Activated naive CD4-positive, alpha-beta T cell treated with anti-CD3 and anti-CD28 coated beads, Interleukin-2, amount 10 ng/mL, durations not matched to agents 7 days and 5 days (primary cell): ENCODE measurements around the gene MIPOL1.
"Not testable (repeated sequence)": the region's sequence is repeated elsewhere in the genome, so short reads cannot be mapped to it uniquely, and the experiment has no call there.

Experiments used
- CTCF ChIA-PET: fragments of 350-600 bp; sonication (Branson Sonifier 250); formaldehyde crosslinking; loops from one replicate; lab custom pipeline; 2021; ENCODE audit warnings: antibody characterized with exemption; lab: Charles Lee
- DNase-seq: peaks from one replicate; pipeline ENCODE4 v3.0.0-alpha.2; 2020
- H3K27ac Mint-ChIP-seq: one replicate; pipeline ENCODE4 v1.8.0; 2021; ENCODE audit warnings: mild to moderate bottlenecking, moderate library complexity, mixed read lengths
- H3K27me3 Mint-ChIP-seq: one replicate; pipeline ENCODE4 v1.8.0; 2021; ENCODE audit warnings: mild to moderate bottlenecking, mixed read lengths
- H3K36me3 Mint-ChIP-seq: one replicate; pipeline ENCODE4 v1.8.0; 2021; ENCODE audit warnings: mixed read lengths
- H3K4me1 Mint-ChIP-seq: one replicate; pipeline ENCODE4 v1.8.0; 2021; ENCODE audit warnings: mixed read lengths
- H3K4me3 Mint-ChIP-seq: one replicate; pipeline ENCODE4 v1.8.0; 2021; ENCODE audit warnings: mild to moderate bottlenecking, moderate library complexity, mixed read lengths
- H3K9me3 Mint-ChIP-seq: one replicate; pipeline ENCODE4 v1.8.0; 2021; ENCODE audit warnings: mixed read lengths

The MIPOL1 gene

GRCh38 chr14:37263656-37264236 lies 66.0 kb downstream of the MIPOL1 start:
- DNase-seq: no peak
- H3K27me3 Mint-ChIP-seq: no peaks in the 10 kb centered on the region
- no peak overlapping the region for H3K27ac Mint-ChIP-seq
- CTCF ChIA-PET: no interaction called here
- no peaks in the 10 kb centered on the region for H3K4me1 Mint-ChIP-seq
- H3K4me3 Mint-ChIP-seq: no peak overlapping the region
- H3K36me3 Mint-ChIP-seq: no peaks in the 10 kb centered on the region
- no peaks in the 10 kb centered on the region for H3K9me3 Mint-ChIP-seq

- Mint-ChIP-seq H3K9me3 (no peaks in the 10 kb centered on the region), H3K36me3 (no peaks in the 10 kb centered on the region), H3K4me1 (no peaks in the 10 kb centered on the region), H3K4me3 (no peak overlapping the region), H3K27me3 (no peaks in the 10 kb centered on the region), H3K27ac (no peak overlapping the region)
- CTCF ChIA-PET: no interaction called here
- no peak for DNase-seq
Observed at GRCh38 chr14:37268788-37269187, 71.1 kb downstream of the MIPOL1 start.

GRCh38 chr14:37270629-37271028 lies 72.9 kb downstream of the MIPOL1 start:
- Mint-ChIP-seq H3K4me3 (no peak overlapping the region), H3K4me1 (no peaks in the 10 kb centered on the region), H3K27me3 (no peaks in the 10 kb centered on the region), H3K36me3 (no peaks in the 10 kb centered on the region), H3K27ac (no peak overlapping the region), H3K9me3 (no peaks in the 10 kb centered on the region)
- CTCF ChIA-PET: no interaction called here
- no peak for DNase-seq

- Mint-ChIP-seq H3K9me3 (no peaks in the 10 kb centered on the region), H3K27me3 (no peaks in the 10 kb centered on the region), H3K4me3 (no peak overlapping the region), H3K27ac (no peak overlapping the region), H3K36me3 (no peaks in the 10 kb centered on the region), H3K4me1 (no peaks in the 10 kb centered on the region)
- DNase-seq: no peak
- CTCF ChIA-PET: no interaction called here
Observed at GRCh38 chr14:37272569-37272968, 74.8 kb downstream of the MIPOL1 start.

- Mint-ChIP-seq H3K4me1 (no peaks in the 10 kb centered on the region), H3K4me3 (no peak overlapping the region), H3K27ac (no peak overlapping the region), H3K9me3 (no peaks in the 10 kb centered on the region), H3K36me3 (no peaks in the 10 kb centered on the region), H3K27me3 (no peaks in the 10 kb centered on the region)
- DNase-seq: no peak
- CTCF ChIA-PET: no interaction called here
Observed at GRCh38 chr14:37274652-37275051, 76.9 kb downstream of the MIPOL1 start.

GRCh38 chr14:37275963-37276362 lies 78.2 kb downstream of the MIPOL1 start:
- Mint-ChIP-seq H3K4me3 (no peak overlapping the region), H3K27me3 (no peaks in the 10 kb centered on the region), H3K27ac (no peak overlapping the region), H3K9me3 (no peaks in the 10 kb centered on the region), H3K4me1 (no peaks in the 10 kb centered on the region), H3K36me3 (no peaks in the 10 kb centered on the region)
- CTCF ChIA-PET: no interaction called here
- DNase-seq: no peak

GRCh38 chr14:37278636-37279538 lies 81.2 kb downstream of the MIPOL1 start:
- no peak for DNase-seq
- CTCF ChIA-PET: no interaction called here
- Mint-ChIP-seq H3K27me3 (no peaks in the 10 kb centered on the region), H3K27ac (no peak overlapping the region), H3K36me3 (no peaks in the 10 kb centered on the region), H3K9me3 (peaks cover 1% of the 10 kb centered on the region), H3K4me3 (no peak overlapping the region), H3K4me1 (no peaks in the 10 kb centered on the region)

- DNase-seq: no peak
- Mint-ChIP-seq H3K9me3 (peaks cover 1% of the 10 kb centered on the region), H3K27ac (no peak overlapping the region), H3K4me1 (no peaks in the 10 kb centered on the region), H3K36me3 (no peaks in the 10 kb centered on the region), H3K4me3 (no peak overlapping the region), H3K27me3 (no peaks in the 10 kb centered on the region)
- CTCF ChIA-PET: no interaction called here
Observed at GRCh38 chr14:37279818-37280217, 82.1 kb downstream of the MIPOL1 start.

- Mint-ChIP-seq H3K27ac (no peak overlapping the region), H3K36me3 (no peaks in the 10 kb centered on the region)
- CTCF ChIA-PET: no interaction called here
Observed at GRCh38 chr14:37284760-37285159, 87.0 kb downstream of the MIPOL1 start.

GRCh38 chr14:37285220-37285619 lies 87.5 kb downstream of the MIPOL1 start:
- no peak for DNase-seq
- Mint-ChIP-seq H3K9me3 (peaks cover 1% of the 10 kb centered on the region), H3K36me3 (no peaks in the 10 kb centered on the region), H3K27me3 (no peaks in the 10 kb centered on the region), H3K4me3 (no peak overlapping the region), H3K27ac (no peak overlapping the region), H3K4me1 (no peaks in the 10 kb centered on the region)
- CTCF ChIA-PET: no interaction called here

More at GRCh38 chr14:37284760-37285159, 87.0 kb downstream of the MIPOL1 start:
- H3K4me3 Mint-ChIP-seq: no peak overlapping the region
- no peak for DNase-seq
- no peaks in the 10 kb centered on the region for H3K4me1 Mint-ChIP-seq
- no peaks in the 10 kb centered on the region for H3K27me3 Mint-ChIP-seq
- H3K9me3 Mint-ChIP-seq: peaks cover 1% of the 10 kb centered on the region

- no peak overlapping the region for H3K4me3 Mint-ChIP-seq
- H3K4me1 Mint-ChIP-seq: no peaks in the 10 kb centered on the region
- CTCF ChIA-PET: interaction anchor here (0.5 kb wide), 1 partner anchor 16 kb away, joined by 5 read pairs; no protein-coding TSS in a partner anchor
- H3K9me3 Mint-ChIP-seq: peaks cover 6% of the 10 kb centered on the region
- no peak for DNase-seq
- no peaks in the 10 kb centered on the region for H3K36me3 Mint-ChIP-seq
- no peak overlapping the region for H3K27ac Mint-ChIP-seq
- H3K27me3 Mint-ChIP-seq: no peaks in the 10 kb centered on the region
Observed at GRCh38 chr14:37289688-37290087, 92.0 kb downstream of the MIPOL1 start.

- H3K4me3 Mint-ChIP-seq, H3K27me3 Mint-ChIP-seq, H3K4me1 Mint-ChIP-seq, H3K36me3 Mint-ChIP-seq, H3K27ac Mint-ChIP-seq, H3K9me3 Mint-ChIP-seq, DNase-seq, CTCF ChIA-PET: not testable (repeated sequence)
Observed at GRCh38 chr14:37295262-37295661, 97.5 kb downstream of the MIPOL1 start.

- CTCF ChIA-PET: no interaction called here
- H3K9me3 Mint-ChIP-seq: peaks cover 2% of the 10 kb centered on the region
Observed at GRCh38 chr14:37311252-37311651, 113.5 kb downstream of the MIPOL1 start.

GRCh38 chr14:37318938-37319337 lies 121.2 kb downstream of the MIPOL1 start:
- CTCF ChIA-PET: no interaction called here

More at GRCh38 chr14:37311252-37311651, 113.5 kb downstream of the MIPOL1 start:
- H3K27me3 Mint-ChIP-seq: no peaks in the 10 kb centered on the region
- H3K27ac Mint-ChIP-seq: no peak overlapping the region
- H3K4me1 Mint-ChIP-seq: no peaks in the 10 kb centered on the region
- no peaks in the 10 kb centered on the region for H3K36me3 Mint-ChIP-seq
- H3K4me3 Mint-ChIP-seq: no peak overlapping the region
- no peak for DNase-seq

GRCh38 chr14:37320106-37320505 lies 122.4 kb downstream of the MIPOL1 start:
- peaks cover 2% of the 10 kb centered on the region for H3K9me3 Mint-ChIP-seq
- H3K4me3 Mint-ChIP-seq: no peak overlapping the region
- CTCF ChIA-PET: no interaction called here
- H3K4me1 Mint-ChIP-seq: no peaks in the 10 kb centered on the region
- no peak overlapping the region for H3K27ac Mint-ChIP-seq
- no peaks in the 10 kb centered on the region for H3K27me3 Mint-ChIP-seq
- DNase-seq: no peak
- H3K36me3 Mint-ChIP-seq: no peaks in the 10 kb centered on the region

More at GRCh38 chr14:37318938-37319337, 121.2 kb downstream of the MIPOL1 start:
- Mint-ChIP-seq H3K4me3 (no peak overlapping the region), H3K9me3 (peaks cover 2% of the 10 kb centered on the region), H3K36me3 (no peaks in the 10 kb centered on the region), H3K27me3 (no peaks in the 10 kb centered on the region), H3K27ac (no peak overlapping the region), H3K4me1 (no peaks in the 10 kb centered on the region)
- DNase-seq: no peak
